ENCODE data around the gene FGD6.
A peak's percentile ranks its signal among the peaks of the same experiment; 100 is the strongest.

The FGD6 gene

DNA sequence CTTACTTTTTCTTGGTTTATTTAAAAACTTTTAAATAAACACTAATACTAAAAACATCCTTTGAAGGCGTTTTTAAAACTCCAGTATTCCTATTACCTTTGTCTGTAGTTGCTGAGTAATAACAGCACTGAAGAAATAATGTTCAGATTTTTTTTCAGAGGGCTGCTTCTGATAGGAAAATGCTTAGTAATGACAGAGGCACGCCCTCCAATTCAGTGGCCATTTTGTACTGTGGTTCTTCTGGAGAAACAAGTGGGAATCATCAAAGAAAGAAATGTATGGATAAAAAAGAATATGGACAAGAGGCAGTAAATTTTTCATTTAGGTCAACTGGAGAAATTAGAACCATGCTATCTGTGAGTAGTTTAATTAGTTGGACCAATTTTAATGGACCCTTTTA is 13.9 kb upstream of the FGD6 start:
- DNase-seq = no peak

DNA sequence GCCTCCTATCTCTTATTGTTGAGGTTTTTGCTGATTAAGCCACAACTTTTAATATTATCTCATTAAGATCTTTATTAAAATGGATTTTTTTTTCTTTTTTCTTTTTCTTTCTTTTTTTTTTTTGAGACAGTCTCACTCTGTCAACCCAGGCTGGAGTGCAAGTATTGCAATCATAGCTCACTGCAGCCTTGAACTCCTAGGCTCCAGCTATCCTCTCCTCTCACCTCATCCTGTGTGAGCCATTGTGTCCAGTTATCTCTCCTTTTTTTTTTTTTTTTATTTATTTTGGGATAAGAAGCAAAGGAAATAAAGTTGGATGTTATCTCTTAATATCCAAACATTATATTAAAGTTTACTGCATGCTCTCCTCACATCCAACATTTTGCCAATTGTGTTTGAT is 13.0 kb upstream of the FGD6 start:
- no peak for DNase-seq

DNA sequence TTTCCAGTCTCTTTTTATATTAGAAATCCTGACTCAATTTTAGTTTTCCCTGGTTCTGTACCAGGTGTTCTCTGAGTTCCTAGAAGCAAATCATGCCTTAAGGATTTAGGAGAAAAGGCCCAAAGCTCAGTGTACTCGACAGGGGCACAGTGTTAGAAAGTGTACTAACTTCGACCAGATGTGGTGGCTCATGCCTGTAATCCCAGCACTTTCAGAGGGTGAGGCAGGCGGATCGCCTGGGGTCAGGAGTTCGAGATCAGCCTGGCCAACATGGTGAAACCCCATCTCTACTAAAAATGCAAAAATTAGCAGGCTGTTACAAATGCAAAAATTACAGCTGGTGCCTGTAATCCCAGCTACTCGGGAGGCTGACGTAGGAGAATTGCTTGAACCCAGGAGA is 12.4 kb upstream of the FGD6 start:
- DNase-seq = no peak

DNA sequence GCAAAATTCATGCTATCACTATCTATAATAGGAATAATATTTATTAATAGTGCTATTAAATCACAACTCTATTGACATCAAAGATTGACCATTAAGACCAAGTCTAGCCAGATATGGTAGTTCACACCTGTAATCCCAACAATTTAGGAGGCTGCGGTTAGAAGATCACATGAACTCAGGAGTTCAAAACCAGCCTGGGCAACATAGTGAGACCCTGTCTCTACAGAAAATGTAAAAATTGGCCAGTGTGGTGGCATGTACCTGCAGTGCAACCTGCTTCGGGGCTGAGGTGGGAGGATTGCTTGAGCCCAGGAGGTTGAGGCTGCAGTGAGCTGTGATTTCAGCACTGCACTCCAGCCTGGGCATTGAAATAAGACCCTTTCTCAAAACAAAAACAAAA is 11.3 kb upstream of the FGD6 start:
- no peak for DNase-seq

DNA sequence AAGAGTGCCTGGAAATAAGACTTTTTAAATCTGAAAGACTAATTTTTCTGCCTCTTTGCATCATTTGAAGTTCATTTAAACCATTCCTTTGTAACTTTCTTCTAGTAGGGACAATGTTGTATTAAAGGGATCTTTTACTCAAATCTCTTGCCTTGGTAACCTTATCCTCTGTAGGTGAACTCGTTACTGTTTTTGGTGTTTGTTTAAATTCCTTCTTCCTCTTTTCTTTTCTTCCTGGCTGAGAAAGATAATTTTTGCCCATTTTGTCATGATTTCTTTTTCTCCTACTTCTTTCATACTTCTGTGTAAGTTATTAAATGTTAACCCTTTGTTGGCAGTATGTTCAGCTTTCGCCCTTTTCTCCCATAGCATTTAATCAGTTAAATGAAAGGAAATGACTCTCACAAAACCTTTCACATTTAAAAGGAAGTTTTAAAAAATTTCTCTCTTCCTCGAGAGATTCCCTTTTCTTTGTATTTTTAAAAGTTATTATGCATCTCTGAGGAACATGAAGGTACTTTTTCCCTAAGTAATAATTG is 10.6 kb upstream of the FGD6 start:
- DNase-seq = no peak

DNA sequence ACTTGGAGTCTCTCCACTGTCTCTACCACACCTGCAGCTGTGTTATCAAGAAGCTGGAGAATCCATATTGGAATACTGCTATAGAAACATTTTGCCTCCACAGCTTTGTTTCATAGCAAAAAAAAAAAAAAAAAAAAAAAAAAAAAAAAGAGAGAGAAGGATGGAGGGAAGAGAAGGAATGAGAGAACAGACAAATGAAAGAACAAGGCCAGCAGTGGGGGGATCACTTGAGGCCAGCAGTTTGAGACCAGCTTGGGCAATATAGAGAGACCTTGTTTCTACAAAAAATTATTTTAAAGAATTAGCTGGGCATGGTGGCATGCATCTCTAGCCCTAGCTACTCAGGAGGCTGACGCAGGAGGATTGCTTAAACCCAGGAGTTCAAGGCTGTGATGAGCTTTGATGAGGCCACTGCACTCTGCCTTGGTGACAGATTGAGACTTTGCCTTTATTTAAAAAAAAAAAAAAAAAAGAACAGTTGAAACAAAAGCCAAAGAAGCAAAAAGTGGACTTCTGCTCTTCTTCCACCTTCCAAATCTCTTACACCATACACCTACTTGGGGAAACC is 8.5 kb upstream of the FGD6 start:
- no peak for DNase-seq

DNA sequence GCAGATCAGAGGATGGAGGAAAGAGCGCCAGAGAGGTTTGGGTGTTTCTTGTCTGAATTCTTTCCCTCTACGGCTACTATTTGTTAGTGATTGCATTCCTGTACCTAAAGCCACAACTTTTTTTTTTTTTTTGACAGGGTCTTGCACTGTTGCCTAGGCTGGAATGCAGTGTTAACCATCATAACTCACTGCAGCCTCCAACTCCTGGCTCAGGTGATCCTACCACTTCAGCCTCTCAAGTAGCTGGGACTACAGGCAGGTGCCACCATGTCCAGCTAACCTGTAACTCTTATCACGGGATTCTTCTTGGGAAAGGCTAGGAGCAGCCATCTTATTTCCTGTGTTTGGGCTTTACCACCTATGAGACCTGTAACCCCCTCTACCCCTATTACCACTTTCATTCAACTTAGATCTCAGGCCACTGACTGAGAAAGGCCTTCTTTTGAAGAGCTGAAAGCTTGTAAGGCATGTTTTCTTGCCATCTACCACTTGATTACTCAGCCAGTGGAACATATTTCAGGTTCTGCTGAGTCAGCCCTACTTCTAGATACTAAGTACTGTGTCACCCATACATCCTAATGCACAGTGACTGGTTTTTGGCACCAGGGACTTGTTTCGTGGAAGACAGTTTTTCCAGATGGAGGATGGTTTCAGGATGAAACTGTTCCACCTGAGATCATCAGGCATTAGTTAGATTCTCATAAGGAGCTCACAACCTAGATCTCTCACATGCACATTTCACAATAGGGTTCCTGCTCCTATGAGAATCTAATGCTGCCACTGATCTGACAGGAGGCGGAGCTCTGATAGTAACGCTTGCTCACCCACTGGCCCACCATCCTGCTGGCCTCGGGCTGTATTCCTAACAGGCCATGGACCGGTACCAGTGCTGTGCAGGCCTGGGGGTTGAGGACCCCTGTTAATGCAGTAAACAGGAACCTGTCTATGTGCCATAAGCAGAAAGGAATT is 7.2 kb upstream of the FGD6 start:
- no peak for DNase-seq

DNA sequence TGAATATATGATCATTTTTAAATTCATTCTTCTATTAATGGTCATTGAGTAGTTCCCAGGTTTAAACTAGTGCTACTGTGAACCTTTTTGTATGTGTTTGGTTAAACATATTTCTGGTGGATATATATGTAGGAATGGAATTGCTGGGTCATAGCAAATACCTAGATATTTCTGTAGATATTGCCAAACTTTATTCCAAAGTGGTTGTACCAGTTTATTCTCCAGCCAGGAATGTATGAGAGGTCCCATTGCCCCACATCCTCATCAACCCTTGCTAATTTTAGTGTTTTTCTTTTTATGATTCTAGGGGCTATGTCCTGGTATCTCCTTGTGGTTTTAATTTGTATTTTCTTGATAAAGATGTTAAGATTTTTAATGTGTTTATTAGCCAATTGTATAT is 3.5 kb upstream of the FGD6 start:
- no peak for DNase-seq

DNA sequence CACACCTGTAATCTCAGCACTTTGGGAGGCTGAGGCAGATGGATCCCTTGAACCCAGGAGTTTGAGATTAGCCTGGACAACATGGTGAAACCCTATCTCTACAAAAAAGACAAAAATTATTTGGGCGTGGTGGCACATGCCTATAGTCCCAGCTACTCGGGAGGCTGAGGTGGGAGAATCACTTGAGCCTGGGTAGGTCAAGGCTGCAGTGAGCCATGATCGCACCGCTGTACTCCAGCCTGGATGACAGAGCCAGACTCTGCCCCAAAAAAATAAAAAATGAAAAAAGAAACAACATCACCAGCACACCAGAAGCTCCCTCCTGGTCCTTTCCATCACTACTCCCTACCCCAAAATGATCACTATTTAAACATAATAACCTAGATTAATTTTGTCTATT is 2.9 kb upstream of the FGD6 start:
- DNase-seq = no peak

DNA sequence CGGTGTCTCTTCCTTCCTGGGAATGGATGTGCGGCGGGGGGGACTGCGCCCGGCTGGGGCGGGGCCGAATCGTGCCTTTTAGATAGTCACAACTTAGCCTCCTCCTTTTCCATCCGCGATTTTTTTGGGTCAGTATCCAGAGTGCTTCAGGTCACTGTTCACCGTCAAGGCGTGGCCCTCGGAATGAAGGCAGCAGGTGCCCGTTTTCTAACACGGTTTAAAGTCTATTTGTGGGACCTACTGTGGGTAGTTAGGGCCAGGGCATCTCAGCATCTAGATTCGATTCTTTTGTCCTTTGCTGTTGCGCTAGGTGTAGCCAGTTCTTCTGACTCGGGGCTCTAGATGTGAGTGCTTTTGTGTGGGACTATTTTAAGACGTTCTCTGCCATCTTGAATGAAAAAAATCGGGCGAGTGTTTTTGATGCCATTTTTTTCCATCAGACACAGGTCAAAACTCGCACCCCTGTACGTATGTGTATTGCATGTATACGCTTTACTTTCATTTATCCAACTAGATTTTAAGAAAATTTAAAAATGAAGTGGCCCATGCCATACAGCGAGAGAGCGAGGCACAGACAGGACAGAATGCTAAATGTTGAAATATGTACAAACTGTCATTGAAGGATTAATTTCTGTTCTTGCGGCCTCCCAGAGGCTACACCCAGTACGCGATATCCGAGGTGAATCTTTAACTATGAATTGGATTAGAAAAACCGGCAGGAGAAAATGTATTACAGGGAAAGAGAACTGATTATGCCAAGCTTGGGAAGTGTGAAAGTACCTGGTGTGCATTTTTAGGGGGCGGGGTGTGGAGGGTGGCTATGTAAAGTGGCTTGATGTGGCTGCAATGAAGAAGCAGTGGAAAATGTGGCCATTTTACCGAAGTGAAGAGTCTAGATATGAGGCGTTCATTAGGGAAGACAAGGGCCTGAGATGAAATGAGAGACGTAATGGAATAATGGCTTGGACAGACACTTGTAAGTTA is 1.2 kb upstream of the FGD6 start:
- peak; percentile 58 for DNase-seq

DNA sequence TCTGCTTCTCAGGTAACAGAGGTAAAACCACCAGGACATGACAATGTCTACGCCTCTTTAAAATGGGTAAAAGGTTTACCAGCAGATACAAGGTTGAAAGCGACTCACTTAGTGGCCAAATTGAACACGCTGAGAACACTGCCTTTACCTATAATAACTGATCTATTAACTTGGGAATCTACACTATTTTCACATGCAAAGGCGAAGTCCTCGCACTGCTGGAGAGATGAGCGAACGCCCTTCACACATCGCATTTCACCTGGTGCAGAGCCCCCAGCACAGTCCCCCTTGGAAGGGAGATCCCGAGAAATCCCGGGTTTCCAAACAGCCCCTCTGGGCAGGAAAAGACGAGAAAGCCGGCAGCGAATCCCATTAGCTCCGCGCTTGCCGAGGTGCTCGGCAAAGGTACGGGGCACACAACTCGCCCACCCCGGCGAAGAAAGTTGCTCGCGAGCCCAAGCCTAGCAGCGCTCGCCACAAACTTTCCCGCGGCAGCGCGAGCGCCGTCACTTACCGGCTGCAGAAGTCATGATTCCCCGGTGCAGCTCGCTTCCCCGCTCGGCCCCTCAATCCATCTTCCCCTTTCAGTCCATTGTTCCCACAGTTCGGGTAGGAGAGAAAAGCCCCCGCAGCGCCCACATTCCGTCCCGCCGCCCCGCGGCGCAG is 423 bp downstream of the FGD6 start:
- peak; percentile 23 for DNase-seq

DNA sequence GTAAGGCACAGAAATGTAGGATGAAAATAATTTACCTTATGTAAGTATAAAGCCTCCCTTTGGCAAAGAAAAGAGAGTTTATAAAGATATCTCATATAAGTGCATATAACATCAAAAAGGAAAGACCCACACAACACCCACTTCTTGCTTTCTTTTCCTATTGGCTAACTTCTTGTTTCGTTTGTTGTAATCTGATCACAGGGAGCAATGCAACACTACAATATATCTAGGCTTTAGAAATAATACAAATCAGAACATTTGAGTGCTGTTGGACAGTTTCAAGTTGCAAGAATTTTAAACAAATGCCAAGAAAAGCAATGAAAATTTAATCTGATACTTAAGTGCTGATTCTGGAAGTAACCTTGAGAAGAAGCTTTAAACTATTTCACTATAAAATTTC is 1.3 kb downstream of the FGD6 start:
- no peak for DNase-seq

DNA sequence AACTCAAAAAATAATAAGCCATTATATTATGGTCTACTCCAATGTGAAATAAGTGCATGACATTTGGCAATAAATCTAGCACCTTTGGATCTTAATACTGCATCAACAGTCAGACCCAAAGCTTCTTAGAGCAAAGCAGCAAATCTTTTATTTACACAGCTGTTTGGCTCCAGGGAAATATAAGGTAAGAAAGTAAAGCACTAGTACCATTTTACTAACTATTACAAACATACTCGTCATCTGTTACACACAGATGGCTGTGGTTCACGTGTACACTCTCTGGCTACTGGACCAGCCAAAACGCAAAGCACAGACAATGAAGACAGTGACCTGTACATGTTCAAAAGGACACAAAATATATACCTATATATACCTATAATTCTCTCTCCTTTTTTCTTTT is 2.8 kb downstream of the FGD6 start:
- DNase-seq = no peak

DNA sequence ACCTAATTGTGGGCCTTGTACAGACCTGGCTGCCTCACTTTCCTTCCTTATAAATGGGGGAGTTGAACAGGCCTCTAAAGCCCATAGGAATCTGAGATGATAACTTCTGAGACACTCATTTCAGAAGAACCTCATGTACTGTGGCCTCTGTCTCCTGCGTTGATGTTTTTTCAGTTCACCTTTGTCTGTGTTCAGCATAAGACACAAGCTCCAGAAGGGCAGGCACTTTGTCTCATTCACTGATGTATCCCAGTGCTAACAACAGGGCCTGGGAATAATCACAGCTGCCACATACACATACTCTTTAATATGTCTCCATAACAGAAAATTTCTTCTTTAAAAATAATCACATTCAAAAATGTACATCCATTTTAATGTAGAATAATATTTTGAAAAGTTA is 3.3 kb downstream of the FGD6 start:
- no peak for DNase-seq

DNA sequence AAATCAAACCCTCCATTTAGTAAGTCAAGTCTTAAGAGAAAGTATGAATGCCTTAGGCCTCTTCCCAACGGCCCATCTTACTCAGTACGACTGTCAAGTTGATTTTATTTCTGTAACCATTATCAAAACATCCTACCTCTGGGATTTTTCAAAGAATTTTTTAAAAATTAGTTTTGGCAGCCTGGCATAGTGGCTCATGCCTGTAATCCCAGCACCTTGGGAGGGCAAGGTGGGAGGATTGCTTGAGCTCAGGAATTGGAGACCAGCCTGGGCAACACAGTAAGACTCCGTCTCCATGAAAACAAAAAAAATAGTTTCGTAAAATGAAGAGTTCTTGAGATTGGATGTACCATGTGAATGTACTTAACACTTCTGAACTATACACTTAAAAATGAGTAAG is 4.1 kb downstream of the FGD6 start:
- DNase-seq = no peak

DNA sequence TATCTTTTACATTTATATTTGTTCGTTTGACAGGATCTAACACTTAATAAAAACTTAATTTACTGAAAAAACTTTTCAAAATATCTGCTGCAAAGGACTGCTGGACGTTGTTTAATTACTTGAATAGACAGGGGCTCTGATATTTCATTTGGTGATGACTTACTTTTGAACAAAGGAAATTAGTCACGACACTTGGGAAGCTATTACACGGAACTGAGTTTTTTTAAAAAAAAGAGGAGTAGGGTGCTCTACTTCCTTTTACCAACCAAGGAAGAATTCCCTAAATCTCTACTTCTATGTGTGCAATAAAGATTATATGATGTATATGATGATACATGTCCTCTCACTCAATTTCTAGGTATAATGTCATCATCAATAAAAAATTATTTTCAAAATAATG is 4.7 kb downstream of the FGD6 start:
- DNase-seq = no peak

DNA sequence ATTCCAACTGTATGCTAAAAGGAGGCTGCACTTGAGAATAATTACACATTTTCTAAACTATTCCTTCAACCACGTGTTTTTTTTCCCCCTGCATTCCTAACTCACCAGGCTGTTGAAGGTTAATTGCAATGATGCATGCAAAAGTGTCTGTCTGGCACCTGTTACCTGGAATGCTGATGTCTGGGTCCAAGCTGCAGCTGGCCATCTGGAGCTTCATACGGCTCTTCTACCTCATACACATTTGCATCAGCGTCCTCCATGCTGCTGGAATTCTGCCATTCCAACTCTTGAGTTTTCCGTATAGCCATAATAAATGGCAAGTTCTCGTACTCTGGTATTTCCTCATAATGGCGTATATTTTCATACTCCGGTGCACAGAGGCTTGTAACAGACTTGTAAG is 8.6 kb downstream of the FGD6 start:
- no peak for DNase-seq

DNA sequence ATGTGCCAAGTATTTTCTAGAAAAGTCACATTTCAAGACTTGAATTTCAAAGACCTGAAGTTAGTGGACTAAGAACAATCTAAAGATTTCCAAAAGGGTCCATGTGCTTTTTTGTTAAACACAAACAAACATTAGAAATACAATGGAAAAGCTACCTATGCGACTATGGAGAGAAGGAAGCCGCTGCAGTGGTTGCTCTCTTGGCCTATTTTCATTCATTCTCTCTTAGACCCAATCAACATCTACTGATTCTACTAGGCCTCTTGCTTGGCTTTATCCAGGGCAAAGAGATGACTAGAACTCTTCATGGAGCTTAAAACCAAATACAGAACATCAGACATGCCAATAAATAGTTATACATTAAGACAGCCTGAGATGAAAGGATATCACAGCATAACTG is 9.9 kb downstream of the FGD6 start:
- no peak for DNase-seq

DNA sequence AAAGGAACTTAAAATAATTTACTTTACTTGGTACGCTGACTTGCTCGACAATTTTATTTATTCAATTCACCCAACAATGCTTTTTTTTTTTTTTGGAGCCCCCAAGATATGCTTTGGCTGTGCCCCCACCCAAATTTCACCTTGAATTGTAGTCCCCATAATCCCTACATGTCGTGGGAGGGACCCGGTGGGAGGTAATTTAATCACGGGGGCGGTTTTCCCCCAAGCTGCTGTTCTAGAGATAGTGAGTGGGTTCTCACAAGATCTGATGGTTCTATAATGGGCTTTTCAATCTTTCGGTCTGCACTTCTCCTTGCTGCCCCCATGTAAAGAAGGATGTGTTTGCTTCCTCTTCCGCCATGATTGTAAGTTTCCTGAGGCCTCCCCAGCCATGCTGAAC is 10.4 kb downstream of the FGD6 start:
- no peak for DNase-seq

DNA sequence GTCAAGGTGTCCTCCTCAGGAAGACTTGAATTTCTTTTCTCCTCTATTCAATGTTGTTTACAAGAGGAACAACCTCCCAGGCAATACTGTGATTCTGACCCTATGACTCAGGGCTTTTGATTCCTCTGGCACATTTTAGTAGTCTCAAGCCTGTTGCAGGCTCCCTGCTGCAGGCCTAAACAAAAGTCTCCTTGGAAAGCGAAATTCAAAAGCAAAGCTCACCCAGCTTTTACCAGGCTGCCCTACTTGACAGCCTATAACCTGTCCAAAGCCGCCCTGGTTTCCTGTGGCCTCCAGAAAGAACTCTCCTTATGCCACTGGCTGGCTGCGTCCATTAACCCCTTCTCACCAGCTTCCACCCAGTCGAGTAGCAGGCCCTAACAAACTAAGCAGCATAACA is 11.6 kb downstream of the FGD6 start:
- no peak for DNase-seq

DNA sequence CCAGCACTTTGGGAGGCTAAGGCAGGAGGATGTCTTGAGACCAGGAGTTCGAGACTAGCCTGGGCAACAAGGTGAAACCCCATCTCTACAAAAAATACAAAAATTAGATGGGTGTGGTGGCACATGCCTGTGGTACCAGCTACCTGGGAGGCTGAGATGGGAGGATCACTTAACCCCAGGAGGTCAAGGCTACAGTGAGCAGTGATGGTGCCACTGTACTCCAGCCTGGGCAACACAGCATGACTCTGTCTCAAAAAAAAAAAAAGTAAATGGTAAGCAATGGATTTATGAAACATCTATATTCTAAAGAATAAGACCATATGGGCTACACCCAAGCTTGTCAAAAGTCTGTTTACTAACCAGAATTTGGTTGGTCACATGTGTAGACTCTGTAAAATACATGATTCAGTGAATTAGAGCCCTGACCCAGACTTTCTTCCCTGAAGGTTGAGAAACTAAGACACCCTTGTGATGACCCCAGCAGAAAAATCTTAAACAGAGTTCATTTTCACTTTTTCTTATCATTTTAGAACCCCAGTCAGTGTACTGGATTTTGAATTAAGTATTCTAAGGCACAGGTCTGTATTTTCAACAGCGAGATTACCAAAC is 12.1 kb downstream of the FGD6 start:
- no peak for DNase-seq

All from CD4-positive, alpha-beta T cell treated with Interleukin-10 for 1 hour (primary cell).